HCT116 (cell line): ENCODE measurements around the gene EIF2B5. TPM values are rescaled to one million over a fixed set of nuclear protein-coding genes. Genes with fewer than 3 reads are reported as not detected.
A peak's percentile ranks its signal among the peaks of the same experiment; 100 is the strongest.

Experiments used
- ATAC-seq: fragments of 200-7000 bp; cut with Tn5 transposase; 2 replicates; pipeline ENCODE4 v1.9.1; 2020; ENCODE audit warnings: mild to moderate bottlenecking, moderate library complexity
- BruUV-seq: library from RNA; stranded (reverse); fragments of 400-500 nt; replicated peaks from 2 replicates; lab custom pipeline; 2021; lab: Mats Ljungman, UMichigan
- CTCF ChIA-PET: fragments of 300-600 bp; sonication (Branson Sonifier 250); formaldehyde crosslinking; loops from one replicate; lab custom pipeline; 2021; ENCODE audit warnings: antibody characterized with exemption; lab: Charles Lee
- POLR2A ChIA-PET: fragments of 300-600, 350-600 bp; sonication (Branson Sonifier 250); formaldehyde crosslinking; loops from one replicate; lab custom pipeline; 2021; ENCODE audit warnings: antibody characterized with exemption; lab: Charles Lee
- RAD21 ChIA-PET, 2 experiments: fragments of 300-600 bp; sonication (Branson Sonifier 250); formaldehyde crosslinking; loops; one replicate each; lab custom pipeline; 2023; ENCODE audit warnings: low total read pairs in 2 of 2; ENCODE audit not compliant: uncharacterized antibody in 2 of 2, unreplicated experiment in 2 of 2, low non-redundant PET in 1 of 2; lab: Charles Lee
- DNase-seq: peaks from one replicate; pipeline ENCODE4 v3.0.0-alpha.2; 2010; ENCODE audit warnings: low read depth, low spot score
- H2AFZ ChIP-seq: fragments of 200-600 bp; shearing (Covaris generic), sonication (generic); 2 replicates; pipeline ENCODE4 v1.6.1; 2017; ENCODE audit warnings: low read depth, mixed run types, mixed read lengths, antibody characterized with exemption, low read length; ENCODE audit not compliant: poor library complexity, severe bottlenecking
- H3K27ac ChIP-seq: 2 replicates; pipeline ENCODE4 v1.5.1; 2012; ENCODE audit warnings: low read depth, low read length
- H3K27me3 ChIP-seq: fragments of 200-600 bp; sonication (generic); 2 replicates; pipeline ENCODE4 v1.6.1; 2016; ENCODE audit warnings: mixed run types, low read length, mixed read lengths; ENCODE audit not compliant: insufficient read depth
- H3K36me3 ChIP-seq, 2 experiments: fragments of 200-500 bp in 1 of 2; fragments of 200-600 bp in 1 of 2; sonication (Bioruptor generic) in 1 of 2; sonication (generic) in 1 of 2; 2 replicates each; pipeline versions ENCODE4 v1.5.1 to v1.6.1; 2014 to 2016; ENCODE audit warnings: low read length in 2 of 2, inconsistent platforms in 1 of 2, mixed read lengths in 1 of 2, mixed run types in 1 of 2; ENCODE audit not compliant: insufficient read depth in 2 of 2, control insufficient read depth in 1 of 2
- H3K4me1 ChIP-seq, 2 experiments: fragments of 200-600 bp in 1 of 2; sonication (generic) in 1 of 2; 2 replicates each; pipeline versions ENCODE4 v1.5.1 to v1.6.1; 2012 to 2017; ENCODE audit warnings: low read length in 2 of 2, inconsistent platforms in 1 of 2, mild to moderate bottlenecking in 1 of 2, mixed read lengths in 1 of 2, mixed run types in 1 of 2, moderate library complexity in 1 of 2; ENCODE audit not compliant: insufficient read depth in 2 of 2, control insufficient read depth in 1 of 2
- H3K4me2 ChIP-seq: fragments of 200-600 bp; sonication (generic); 2 replicates; pipeline ENCODE4 v1.6.1; 2017; ENCODE audit warnings: mixed run types, low read length, mixed read lengths
- H3K4me3 ChIP-seq, 2 experiments: fragments of 200-600 bp in 1 of 2; sonication (generic) in 1 of 2; replicated peaks in 1 of 2; 2 replicates each; pipeline ENCODE4 v1.5.1; 2011 to 2016; ENCODE audit warnings: low read length in 2 of 2, control low read depth in 1 of 2, low read depth in 1 of 2, mild to moderate bottlenecking in 1 of 2, mixed read lengths in 1 of 2, mixed run types in 1 of 2
- H3K79me2 ChIP-seq: fragments of 200-600 bp; sonication (generic); 2 replicates; pipeline ENCODE4 v1.6.1; 2017; ENCODE audit warnings: mild to moderate bottlenecking, mixed run types, low read length, moderate library complexity, mixed read lengths; ENCODE audit not compliant: insufficient read depth
- H3K9ac ChIP-seq: fragments of 200-600 bp; sonication (generic); 2 replicates; pipeline ENCODE4 v1.6.1; 2016; ENCODE audit warnings: low read length, mixed read lengths
- H3K9me2 ChIP-seq: fragments of 200-600 bp; sonication (generic), shearing (Covaris generic); 2 replicates; pipeline ENCODE4 v1.6.1; 2017; ENCODE audit warnings: mixed run types, mild to moderate bottlenecking, moderate library complexity; ENCODE audit not compliant: insufficient read depth
- H3K9me3 ChIP-seq, 2 experiments: fragments of 200-500 bp in 1 of 2; fragments of 200-600 bp in 1 of 2; sonication (Bioruptor generic) in 1 of 2; sonication (generic) in 1 of 2; 2 replicates each; pipeline ENCODE4 v1.6.1; 2014 to 2017; ENCODE audit warnings: low read length in 2 of 2, mixed read lengths in 2 of 2, inconsistent platforms in 1 of 2, low read depth in 1 of 2, mild to moderate bottlenecking in 1 of 2, mixed run types in 1 of 2, moderate library complexity in 1 of 2; ENCODE audit not compliant: control insufficient read depth in 1 of 2, insufficient read depth in 1 of 2
- H4K20me1 ChIP-seq: fragments of 200-600 bp; sonication (generic), shearing (Covaris generic); 2 replicates; pipeline ENCODE4 v1.6.1; 2017; ENCODE audit warnings: mixed run types, mild to moderate bottlenecking, moderate library complexity; ENCODE audit not compliant: insufficient read depth
- CBX3 ChIP-seq: IDR thresholded peaks from 2 replicates; pipeline ENCODE4 v1.6.1; 2012; ENCODE audit warnings: low read depth
- CEBPB ChIP-seq: IDR thresholded peaks from 2 replicates; pipeline ENCODE4 v1.6.1; 2012; ENCODE audit warnings: low read depth
- CTCF ChIP-seq, 3 experiments: fragments of 200-600 bp in 1 of 3; sonication (generic) in 1 of 3; IDR thresholded peaks in 2 of 3; conservative IDR thresholded peaks in 1 of 3; 2 replicates each; pipeline ENCODE4 v1.5.1; 2012 to 2017; ENCODE audit warnings: low read depth in 2 of 3, low read length in 2 of 3, antibody characterized with exemption in 1 of 3, borderline replicate concordance in 1 of 3, control low read depth in 1 of 3, mild to moderate bottlenecking in 1 of 3, mixed read lengths in 1 of 3, mixed run types in 1 of 3, moderate library complexity in 1 of 3; ENCODE audit not compliant: insufficient read depth in 1 of 3
- EZH2 ChIP-seq: fragments of 200-600 bp; sonication (generic); IDR thresholded peaks from 2 replicates; pipeline ENCODE4 v1.6.1; 2017; ENCODE audit warnings: antibody characterized with exemption, mixed run types
- FOSL1 ChIP-seq: IDR thresholded peaks from 2 replicates; pipeline ENCODE4 v1.6.1; 2012; ENCODE audit warnings: low read depth
- JUND ChIP-seq: IDR thresholded peaks from 2 replicates; pipeline ENCODE4 v1.6.1; 2012
- MAX ChIP-seq: IDR thresholded peaks from 2 replicates; pipeline ENCODE4 v1.6.1; 2012
- POLR2A ChIP-seq: IDR thresholded peaks from 2 replicates; pipeline ENCODE4 v1.7.0; 2011; ENCODE audit warnings: borderline replicate concordance; ENCODE audit not compliant: insufficient read depth, insufficient read length; ENCODE audit errors: extremely low read depth
- POLR2AphosphoS5 ChIP-seq: IDR thresholded peaks from 2 replicates; pipeline ENCODE4 v1.6.1; 2011; ENCODE audit warnings: mild to moderate bottlenecking, low read depth, low read length, moderate library complexity
- RAD21 ChIP-seq: IDR thresholded peaks from 2 replicates; pipeline ENCODE4 v1.6.1; 2012; ENCODE audit warnings: low read depth, mild to moderate bottlenecking
- SP1 ChIP-seq: IDR thresholded peaks from 2 replicates; pipeline ENCODE4 v1.6.1; 2012; ENCODE audit warnings: low read depth
- ZNF274 ChIP-seq: fragments of 200-500 bp; sonication (Bioruptor generic); IDR thresholded peaks from 2 replicates; pipeline ENCODE4 v1.6.1; 2014; ENCODE audit warnings: mild to moderate bottlenecking, low read depth, low read length, inconsistent platforms
- intact Hi-C: fragments of 100-400 bp; cut with micrococcal nuclease; formaldehyde crosslinking; loops from 2 replicates; pipeline ENCODE4 v1.10.0; 2022
- total RNA-seq: library from RNA; stranded (reverse); gene quantifications from one replicate; pipeline ENCODE4 v1.2.1, GENCODE V29; 2021; ENCODE audit not compliant: unreplicated experiment

Gene EIF2B5
- total RNA-seq, 1 experiment from 2014 or later, result 50.3 TPM

- DNase-seq (peak; percentile 51), ATAC-seq (peak; percentile 88)
- POLR2A ChIA-PET, result no interaction called here
- RAD21 ChIA-PET, result no interaction called here
- Histone ChIP-seq H3K9me3 (no peaks in the 10 kb centered on the region), H3K4me1 (peaks cover 0 to 8% of the 10 kb centered on the region in 2 experiments; a peak in 2 of 4 replicates), H3K79me2 (no peaks in the 10 kb centered on the region), H3K4me2 (peak overlapping the region; percentile 85), H3K9ac (peak overlapping the region; percentile 33; the same call in 1 of the 2 replicates), H3K9me2 (no peaks in the 10 kb centered on the region), H4K20me1 (no peaks in the 10 kb centered on the region), H3K4me3 (peak overlapping the region; percentile 29 to 55), H3K36me3 (no peaks in the 10 kb centered on the region), H3K27me3 (no peaks in the 10 kb centered on the region), H2AFZ (peak overlapping the region; percentile 99), H3K27ac (no peak overlapping the region)
- intact Hi-C loops, result no loop called here
- BruUV-seq, result no TSS peak
- CTCF ChIA-PET, result interaction anchor here (1.1 kb wide), 1 partner anchor 70 kb away, joined by 3 read pairs; no protein-coding TSS in a partner anchor
- TF ChIP-seq RAD21 (no peak), POLR2AphosphoS5 (0 out of 2 replicates have a peak, but pooled peaks have one; percentile 20), CEBPB (no peak), SP1 (peak; percentile 52), FOSL1 (peak; percentile 95), POLR2A (no peak), JUND (peak; percentile 91)
Measured at GRCh38 chr3:184110316-184110725, 24.8 kb upstream of the EIF2B5 start.

GRCh38 chr3:184116017-184116416, 19.1 kb upstream of the EIF2B5 start:
- H2AFZ ChIP-seq, result no peak overlapping the region
- H3K27me3 ChIP-seq, result peaks cover 3% of the 10 kb centered on the region; the same call in 1 of the 2 replicates
- ChIA-PET RAD21 (no interaction called here), POLR2A (no interaction called here), CTCF (no interaction called here)
- no peaks in the 10 kb centered on the region for H3K36me3 ChIP-seq
- no peaks in the 10 kb centered on the region for H3K9me3 ChIP-seq
- H3K9me2 ChIP-seq, result no peaks in the 10 kb centered on the region
- no peak overlapping the region for H3K27ac ChIP-seq
- no peaks in the 10 kb centered on the region for H4K20me1 ChIP-seq
- H3K9ac ChIP-seq, result no peak overlapping the region
- no peak for ATAC-seq
- intact Hi-C loops, result no loop called here
- no TSS peak for BruUV-seq
- H3K4me1 ChIP-seq, result no peaks in the 10 kb centered on the region
- no peaks in the 10 kb centered on the region for H3K79me2 ChIP-seq
- DNase-seq, result no peak
- H3K4me2 ChIP-seq, result no peak overlapping the region
- H3K4me3 ChIP-seq, result no peak overlapping the region
- TF ChIP-seq ZNF274 (no peak), CBX3 (no peak), CEBPB (no peak), MAX (no peak), EZH2 (no peak), CTCF (IDR thresholded peaks at IDR 0.05 in 2 of 3, conservative IDR thresholded peaks at IDR 0.05 in 1 of 3; ENCODE audit: borderline replicate concordance in 1 of 3, insufficient read depth in 1 of 3, low read depth in 2 of 3, low read length in 2 of 3) (no peak), FOSL1 (no peak)
